Hepatocyte (in vitro differentiated cells): ENCODE data around the gene C1orf21. TPM values are rescaled to one million over a fixed set of nuclear protein-coding genes. Genes with fewer than 3 reads are reported as not detected.

Experiments used
- DNase-seq: peaks from one replicate; pipeline ENCODE4 v3.0.0-alpha.2; 2016; ENCODE audit warnings: low spot score
- H2AFZ ChIP-seq: fragments of 200-600 bp; sonication (generic); 2 replicates; pipeline ENCODE4 v1.6.0; 2016; ENCODE audit warnings: antibody characterized with exemption, mild to moderate bottlenecking
- H3K27ac ChIP-seq: fragments of 200-600 bp; sonication (generic); 2 replicates; pipeline ENCODE4 v1.5.1; 2016; ENCODE audit warnings: mild to moderate bottlenecking
- H3K27me3 ChIP-seq: fragments of 200-600 bp; sonication (generic); 2 replicates; pipeline ENCODE4 v1.6.1; 2016
- H3K36me3 ChIP-seq: fragments of 200-600 bp; sonication (generic); replicated peaks from 2 replicates; pipeline ENCODE4 v1.5.1; 2016; ENCODE audit warnings: low read depth; ENCODE audit not compliant: insufficient read depth
- H3K4me1 ChIP-seq: fragments of 200-600 bp; sonication (generic); 2 replicates; pipeline ENCODE4 v1.5.1; 2016; ENCODE audit warnings: mild to moderate bottlenecking, moderate library complexity; ENCODE audit not compliant: insufficient read depth
- H3K4me2 ChIP-seq: fragments of 200-600 bp; sonication (generic); 2 replicates; pipeline ENCODE4 v1.6.0; 2016
- H3K4me3 ChIP-seq: fragments of 200-600 bp; sonication (generic); 2 replicates; pipeline ENCODE4 v1.5.1; 2016; ENCODE audit warnings: mild to moderate bottlenecking
- H3K79me2 ChIP-seq: fragments of 200-600 bp; sonication (generic); 2 replicates; pipeline ENCODE4 v1.6.0; 2017; ENCODE audit warnings: mild to moderate bottlenecking
- H3K9me2 ChIP-seq: fragments of 200-600 bp; sonication (generic); replicated peaks from 2 replicates; pipeline ENCODE4 v1.6.0; 2017; ENCODE audit warnings: mild to moderate bottlenecking; ENCODE audit not compliant: insufficient read depth
- H3K9me3 ChIP-seq: fragments of 200-600 bp; sonication (generic); 2 replicates; pipeline ENCODE4 v1.5.1; 2016; ENCODE audit warnings: low read depth, mild to moderate bottlenecking
- H4K20me1 ChIP-seq: fragments of 200-600 bp; sonication (generic); 2 replicates; pipeline ENCODE4 v1.6.0; 2016; ENCODE audit warnings: mild to moderate bottlenecking; ENCODE audit not compliant: insufficient read depth, poor library complexity, severe bottlenecking
- CTCF ChIP-seq: fragments of 200-600 bp; sonication (generic); IDR thresholded peaks from 2 replicates; pipeline ENCODE4 v1.5.1; 2016; ENCODE audit warnings: antibody characterized with exemption, mild to moderate bottlenecking; ENCODE audit not compliant: poor library complexity
- EZH2 ChIP-seq: fragments of 200-600 bp; sonication (generic); IDR thresholded peaks from 2 replicates; pipeline ENCODE4 v1.6.1; 2016; ENCODE audit warnings: antibody characterized with exemption, mild to moderate bottlenecking, borderline replicate concordance
- EZH2phosphoT487 ChIP-seq: fragments of 200-600 bp; sonication (generic); IDR thresholded peaks from one replicate; pipeline ENCODE4 v1.6.1; 2018; ENCODE audit warnings: antibody characterized with exemption, mild to moderate bottlenecking, low read depth, moderate library complexity; ENCODE audit not compliant: unreplicated experiment, severe bottlenecking
- WGBS: methylation state at CpG from one replicate; pipeline ENCODE4 v1.1.6; 2016; ENCODE audit warnings: low lambda C conversion rate; ENCODE audit errors: missing lambda C conversion rate; 5-methylcytosine and 5-hydroxymethylcytosine counted together
- polyA plus RNA-seq: library from polyadenylated mRNA; unstranded; fragments of >200 nt; fragmentation: Nextera tagmentation; extraction: Ambion mirVana; gene quantifications from 2 replicates; pipeline ENCODE4 v1.2.1, GENCODE V29; 2016
- total RNA-seq: library from RNA; depleted of rRNA; stranded (reverse); fragments of >200 nt; gene quantifications from 2 replicates; pipeline ENCODE4 v1.2.3, GENCODE V29; 2014

The C1orf21 gene
- total and polyA plus RNA-seq, 2 experiments from 2014 or later, result 26.9 to 37.9 TPM

GRCh38 chr1:184588701-184589100, 201.9 kb downstream of the C1orf21 start:
- Histone ChIP-seq H3K27ac (peak overlapping the region; percentile 73), H3K27me3 (no peaks in the 10 kb centered on the region), H3K9me2 (no peaks in the 10 kb centered on the region), H2AFZ (no peak overlapping the region), H3K9me3 (no peaks in the 10 kb centered on the region), H3K79me2 (peaks cover 13% of the 10 kb centered on the region), H3K4me2 (no peak overlapping the region), H3K4me1 (peaks cover 12% of the 10 kb centered on the region), H3K36me3 (no peaks in the 10 kb centered on the region), H3K4me3 (no peak overlapping the region), H4K20me1 (no peaks in the 10 kb centered on the region)
- DNase-seq, result no peak
- TF ChIP-seq CTCF (no peak), EZH2 (no peak), EZH2phosphoT487 (no peak)
- WGBS, result 94% methylated on average over 3 of the region's 3 CpGs

DNA sequence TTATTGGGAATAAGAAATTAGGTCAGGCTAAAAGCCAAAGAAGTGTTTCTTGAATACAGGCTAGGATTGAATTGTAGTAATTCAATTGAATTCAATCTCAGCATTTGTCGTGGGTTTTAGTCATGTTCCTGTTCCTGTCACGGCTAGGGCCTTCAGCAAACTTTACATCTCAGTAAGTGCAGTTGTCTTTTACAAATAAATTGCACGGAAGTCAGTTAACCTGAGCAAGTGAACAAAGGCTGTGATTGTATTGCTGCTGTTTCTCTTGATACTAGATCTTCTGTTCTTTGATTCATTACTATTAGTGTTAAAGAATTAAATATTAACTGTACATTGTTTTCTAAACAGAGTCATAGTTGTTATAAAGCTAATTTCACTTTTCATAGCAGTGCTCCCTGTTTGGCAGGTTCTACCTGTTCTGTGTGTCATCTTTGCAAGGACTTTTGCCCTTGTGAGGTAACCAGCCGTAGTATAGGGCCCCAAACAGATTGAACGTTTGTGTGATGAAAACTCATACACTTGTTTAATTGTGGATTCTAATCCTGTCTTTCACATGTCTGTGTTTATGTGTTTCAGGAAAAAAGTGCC, 203.4 kb downstream of the C1orf21 start:
- WGBS, result 52% methylated on average over 5 of the region's 5 CpGs
- Histone ChIP-seq H3K4me1 (peaks cover 12% of the 10 kb centered on the region), H3K79me2 (peaks cover 13% of the 10 kb centered on the region), H3K36me3 (no peaks in the 10 kb centered on the region), H2AFZ (no peak overlapping the region), H4K20me1 (no peaks in the 10 kb centered on the region), H3K27me3 (no peaks in the 10 kb centered on the region), H3K9me2 (no peaks in the 10 kb centered on the region), H3K4me2 (peak overlapping the region; percentile 32), H3K27ac (peak overlapping the region; percentile 73), H3K4me3 (no peak overlapping the region), H3K9me3 (no peaks in the 10 kb centered on the region)
- no peak for TF ChIP-seq EZH2phosphoT487
- TF ChIP-seq CTCF, result no peak
- no peak for TF ChIP-seq EZH2
- DNase-seq, result peak; percentile 62

DNA sequence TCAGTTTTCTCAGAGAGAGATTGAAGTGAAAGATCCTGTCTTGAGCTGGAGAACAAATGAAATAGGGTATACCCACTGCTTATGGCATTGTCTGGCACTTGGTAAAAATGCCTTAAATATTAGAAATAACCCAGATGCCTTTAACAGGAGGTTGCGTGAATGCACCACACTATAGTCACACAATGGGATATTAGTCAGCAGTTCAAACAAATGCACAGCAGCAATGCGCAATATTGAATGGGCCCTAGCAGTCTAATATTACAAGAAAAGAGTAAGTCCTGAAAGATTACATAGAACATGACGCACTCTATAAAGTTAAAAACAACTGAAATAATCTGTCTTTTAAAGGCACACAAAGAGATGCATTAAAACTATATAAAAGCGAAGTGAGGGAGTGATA, 206.8 kb downstream of the C1orf21 start:
- H3K4me1 ChIP-seq, result peaks cover 22% of the 10 kb centered on the region
- no peak overlapping the region for H3K4me2 ChIP-seq
- H4K20me1 ChIP-seq, result no peaks in the 10 kb centered on the region
- H3K27me3 ChIP-seq, result no peaks in the 10 kb centered on the region
- TF ChIP-seq CTCF, result no peak
- no peak for TF ChIP-seq EZH2phosphoT487
- no peak for TF ChIP-seq EZH2
- H3K27ac ChIP-seq, result no peak overlapping the region
- WGBS, result 92% methylated on average over 4 of the region's 4 CpGs
- H2AFZ ChIP-seq, result no peak overlapping the region
- H3K9me2 ChIP-seq, result no peaks in the 10 kb centered on the region
- peaks cover 2% of the 10 kb centered on the region for H3K79me2 ChIP-seq
- no peaks in the 10 kb centered on the region for H3K9me3 ChIP-seq
- no peak for DNase-seq
- no peak overlapping the region for H3K4me3 ChIP-seq
- no peaks in the 10 kb centered on the region for H3K36me3 ChIP-seq
